PFSK-1 (cell line): Measurements from ENCODE around the gene TMEM221.

Experiments used
- FOXP2 ChIP-seq: optimal IDR thresholded peaks from 2 replicates; pipeline ENCODE3; 2011; ENCODE audit warnings: borderline replicate concordance, control low read depth, inconsistent platforms; ENCODE audit not compliant: insufficient read depth; ENCODE audit errors: extremely low read length, extremely low read depth
- POLR2AphosphoS5 ChIP-seq: IDR thresholded peaks from 2 replicates; pipeline ENCODE4 v1.6.1; 2012; ENCODE audit warnings: low read depth, mild to moderate bottlenecking, control low read depth, low read length, moderate library complexity
- REST ChIP-seq, 2 experiments: IDR thresholded peaks; 2 replicates each; pipeline versions ENCODE4 v1.6.1 to v1.8.0; 2011 to 2012; ENCODE audit warnings: low read depth in 2 of 2, low read length in 2 of 2, control low read depth in 1 of 2, inconsistent platforms in 1 of 2, mild to moderate bottlenecking in 1 of 2, moderate library complexity in 1 of 2; ENCODE audit not compliant: insufficient read depth in 1 of 2
- SIN3A ChIP-seq: IDR thresholded peaks from 2 replicates; pipeline ENCODE4 v1.6.1; 2012; ENCODE audit warnings: mild to moderate bottlenecking, low read length, moderate library complexity, borderline replicate concordance; ENCODE audit not compliant: insufficient read depth
- TAF1 ChIP-seq: IDR thresholded peaks from 2 replicates; pipeline ENCODE4 v1.6.1; 2012; ENCODE audit warnings: low read length, control low read depth, borderline replicate concordance; ENCODE audit not compliant: insufficient read depth

GRCh38 chr19:17418710-17419109, 29.8 kb downstream of the TMEM221 start:
- TF ChIP-seq REST (IDR thresholded peaks at IDR 0.05; ENCODE audit: insufficient read depth in 1 of 2, low read depth in 2 of 2, low read length in 2 of 2) (no peak), TAF1 (no peak), POLR2AphosphoS5 (no peak), SIN3A (no peak), FOXP2 (no peak)
